ENCODE results near the gene C11orf65. TPM values are rescaled to one million over a fixed set of nuclear protein-coding genes. Genes with fewer than 3 reads are reported as not detected.

Gene C11orf65
- total RNA-seq, result 1 to 10 TPM in 1 of 2 experiments, under 1 TPM in 1; 0.80 to 1.2 TPM

- POLR2A ChIA-PET, result interaction anchor here (1.0 kb wide), 1 partner anchor 165 kb away, joined by 3 read pairs; no protein-coding TSS in a partner anchor
- CTCF ChIA-PET, result no interaction called here
These were observed at the start of gene C11orf65 for GRCh38 chr11:108467091-108467823. Gene C11orf65, minus strand, starts transcription at chr11:108467529. Its CDS starts 5,970 bp downstream, at chr11:108461559.

- ChIA-PET POLR2A (no interaction called here), CTCF (no interaction called here)
These were observed 48.8 kb upstream of the C11orf65 start for GRCh38 chr11:108516125-108516524.

GRCh38 chr11:108512708-108513107 is 45.4 kb upstream of the C11orf65 start:
- ChIA-PET CTCF (no interaction called here), POLR2A (no interaction called here)

- ChIA-PET CTCF (no interaction called here), POLR2A (no interaction called here)
These were observed 44.6 kb upstream of the C11orf65 start for GRCh38 chr11:108511851-108512474.

GRCh38 chr11:108508653-108509593 is 41.6 kb upstream of the C11orf65 start:
- POLR2A ChIA-PET, result no interaction called here
- CTCF ChIA-PET, result no interaction called here

- ChIA-PET CTCF (no interaction called here), POLR2A (interaction anchor here (1.0 kb wide), 1 partner anchor 10 kb away, joined by 7 read pairs; no protein-coding TSS in a partner anchor)
These were observed 34.1 kb upstream of the C11orf65 start for GRCh38 chr11:108501396-108501795.

GRCh38 chr11:108500721-108501120 is 33.4 kb upstream of the C11orf65 start:
- POLR2A ChIA-PET, result interaction anchor here (1.0 kb wide), 1 partner anchor 10 kb away, joined by 7 read pairs; no protein-coding TSS in a partner anchor
- CTCF ChIA-PET, result no interaction called here

GRCh38 chr11:108500169-108500568 is 32.8 kb upstream of the C11orf65 start:
- CTCF ChIA-PET, result no interaction called here

GRCh38 chr11:108498816-108499408 is 31.6 kb upstream of the C11orf65 start:
- CTCF ChIA-PET, result interaction anchor here (1.3 kb wide), 1 partner anchor 380 kb away, joined by 4 read pairs; no protein-coding TSS in a partner anchor

More at GRCh38 chr11:108500169-108500568, 32.8 kb upstream of the C11orf65 start:
- POLR2A ChIA-PET, result interaction anchor here (1.0 kb wide), 1 partner anchor 9 kb away, joined by 7 read pairs; no protein-coding TSS in a partner anchor

GRCh38 chr11:108498046-108498815 is 30.9 kb upstream of the C11orf65 start, which contains the start of gene POGLUT3:
Gene POGLUT3, minus strand, starts transcription at chr11:108498384. Its CDS starts 18 bp downstream, at chr11:108498366.
- POLR2A ChIA-PET, result interaction anchor here (0.6 to 1.1 kb wide), 3 partner anchors 50 to 258 kb away, joined by 3 to 5 read pairs (median 4); partner anchors contain the start of gene DDX10
- CTCF ChIA-PET, result interaction anchor here (1.3 kb wide), 1 partner anchor 379 kb away, joined by 4 read pairs; no protein-coding TSS in a partner anchor

More at GRCh38 chr11:108498816-108499408, 31.6 kb upstream of the C11orf65 start:
- POLR2A ChIA-PET, result interaction anchor here (0.6 to 1.1 kb wide), 2 partner anchors 49 to 166 kb away, joined by 4 to 5 read pairs; partner anchors contain the start of gene DDX10

GRCh38 chr11:108497317-108498045 is 30.2 kb upstream of the C11orf65 start:
- CTCF ChIA-PET, result interaction anchor here (1.3 kb wide), 1 partner anchor 379 kb away, joined by 4 read pairs; no protein-coding TSS in a partner anchor
- POLR2A ChIA-PET, result interaction anchor here (1.0 to 1.1 kb wide), 2 partner anchors 167 to 257 kb away, joined by 3 to 5 read pairs; partner anchors contain the start of gene DDX10

- ChIA-PET CTCF (no interaction called here), POLR2A (interaction anchor here (0.7 kb wide), 1 partner anchor 379 kb away, joined by 3 read pairs; no protein-coding TSS in a partner anchor)
These were observed 29.4 kb upstream of the C11orf65 start for GRCh38 chr11:108496643-108497256.

- POLR2A ChIA-PET, result no interaction called here
- CTCF ChIA-PET, result interaction anchor here (0.7 kb wide), 1 partner anchor 377 kb away, joined by 3 read pairs; no protein-coding TSS in a partner anchor
These were observed 28.0 kb upstream of the C11orf65 start for GRCh38 chr11:108495326-108495725.

- CTCF ChIA-PET, result interaction anchor here (0.8 kb wide), 1 partner anchor 24 kb away, joined by 3 read pairs; no protein-coding TSS in a partner anchor
These were observed 26.9 kb upstream of the C11orf65 start for GRCh38 chr11:108494182-108494581.

GRCh38 chr11:108491936-108492335 is 24.6 kb upstream of the C11orf65 start:
- ChIA-PET POLR2A (no interaction called here), CTCF (interaction anchor here (0.8 kb wide), 1 partner anchor 21 kb away, joined by 4 read pairs; no protein-coding TSS in a partner anchor)

More at GRCh38 chr11:108494182-108494581, 26.9 kb upstream of the C11orf65 start:
- POLR2A ChIA-PET, result no interaction called here

- POLR2A ChIA-PET, result no interaction called here
- CTCF ChIA-PET, result no interaction called here
These were observed 19.5 kb upstream of the C11orf65 start for GRCh38 chr11:108486828-108487227.

- CTCF ChIA-PET, result no interaction called here
- POLR2A ChIA-PET, result no interaction called here
These were observed 19.0 kb upstream of the C11orf65 start for GRCh38 chr11:108486331-108486730.

Data from activated CD8-positive, alpha-beta memory T cell treated with anti-CD3 and anti-CD28 coated beads for 36 hours (primary cell).